T1000 (cell line): ENCODE data around the gene EDEM2.
"Not testable (repeated sequence)": the region's sequence is repeated elsewhere in the genome, so short reads cannot be mapped to it uniquely, and the experiment has no call there.

Experiments
- DNase-seq: peaks from one replicate; lab custom pipeline; 2025; ENCODE audit warnings: mixed read lengths; lab: John Stamatoyannopoulos, UW

EDEM2 gene

DNA sequence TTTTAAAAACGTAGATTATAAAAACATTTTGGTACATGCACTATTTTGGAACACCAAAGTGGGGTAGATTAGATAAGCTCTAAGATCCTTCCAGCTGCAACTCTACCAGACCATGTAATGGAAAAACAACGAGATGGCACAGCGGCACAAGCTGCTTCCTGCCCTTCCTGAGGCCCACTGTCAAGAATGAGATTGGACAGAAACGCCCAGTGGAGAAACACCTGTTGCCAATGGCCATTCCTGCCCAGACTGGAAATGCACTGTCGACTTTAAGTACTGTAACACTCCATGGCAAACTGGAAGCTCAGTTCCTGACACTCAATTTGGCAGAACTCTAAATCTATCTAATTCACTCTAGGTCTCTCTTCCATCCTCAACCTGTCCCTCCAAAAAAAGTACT lies 21.4 kb downstream of the EDEM2 start:
- DNase-seq, result no peak

DNA sequence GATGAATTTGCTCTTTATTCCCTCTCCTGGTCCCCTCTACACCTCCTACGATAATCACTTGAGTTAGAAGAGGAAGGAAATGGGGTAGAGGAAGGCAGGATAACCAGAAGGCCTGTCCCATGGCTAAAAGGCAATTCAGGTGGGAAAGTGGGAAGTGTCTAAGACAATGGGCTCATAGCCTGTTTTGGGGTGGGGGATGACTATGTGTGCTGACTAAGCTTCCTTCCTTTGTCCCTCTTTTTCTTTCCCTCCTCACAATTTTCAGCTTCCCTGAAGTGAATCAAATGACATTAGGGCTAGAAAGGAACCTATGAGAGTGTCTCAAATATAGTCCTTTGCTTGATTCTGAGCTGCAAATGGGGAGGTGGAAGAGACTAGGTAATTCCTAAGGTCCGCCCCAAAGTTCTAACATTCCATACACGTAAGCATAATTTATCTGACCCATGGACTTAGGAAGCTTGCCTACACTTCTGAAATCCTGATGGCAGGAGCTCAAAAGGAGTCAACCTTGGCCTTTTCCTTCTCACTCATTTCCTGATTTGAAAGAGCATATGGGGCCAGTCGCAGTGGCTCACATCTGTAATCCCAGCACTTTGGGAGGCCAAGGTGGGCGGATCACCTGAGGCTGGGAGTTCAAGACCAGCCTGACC lies 24.3 kb downstream of the EDEM2 start:
- no peak for DNase-seq

DNA sequence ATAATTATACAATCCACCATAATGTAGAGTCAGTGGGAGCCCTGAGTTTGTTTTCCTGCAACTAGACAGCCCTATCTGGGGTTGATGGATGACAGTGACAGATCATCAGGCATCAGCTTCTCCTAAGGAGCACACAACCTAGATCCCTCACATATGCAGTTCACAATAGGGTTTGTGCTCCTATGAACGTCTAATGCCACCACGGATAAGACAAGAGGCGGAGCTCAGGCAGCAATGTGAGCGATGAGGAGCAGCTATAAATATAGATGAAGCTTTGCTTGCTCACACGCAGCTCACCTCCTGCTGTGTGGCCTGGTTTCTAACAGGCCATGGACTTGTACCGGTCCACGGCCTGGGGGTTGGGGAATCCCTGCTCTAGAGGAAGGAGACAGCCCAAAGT lies 25.9 kb downstream of the EDEM2 start:
- DNase-seq, result no peak

DNA sequence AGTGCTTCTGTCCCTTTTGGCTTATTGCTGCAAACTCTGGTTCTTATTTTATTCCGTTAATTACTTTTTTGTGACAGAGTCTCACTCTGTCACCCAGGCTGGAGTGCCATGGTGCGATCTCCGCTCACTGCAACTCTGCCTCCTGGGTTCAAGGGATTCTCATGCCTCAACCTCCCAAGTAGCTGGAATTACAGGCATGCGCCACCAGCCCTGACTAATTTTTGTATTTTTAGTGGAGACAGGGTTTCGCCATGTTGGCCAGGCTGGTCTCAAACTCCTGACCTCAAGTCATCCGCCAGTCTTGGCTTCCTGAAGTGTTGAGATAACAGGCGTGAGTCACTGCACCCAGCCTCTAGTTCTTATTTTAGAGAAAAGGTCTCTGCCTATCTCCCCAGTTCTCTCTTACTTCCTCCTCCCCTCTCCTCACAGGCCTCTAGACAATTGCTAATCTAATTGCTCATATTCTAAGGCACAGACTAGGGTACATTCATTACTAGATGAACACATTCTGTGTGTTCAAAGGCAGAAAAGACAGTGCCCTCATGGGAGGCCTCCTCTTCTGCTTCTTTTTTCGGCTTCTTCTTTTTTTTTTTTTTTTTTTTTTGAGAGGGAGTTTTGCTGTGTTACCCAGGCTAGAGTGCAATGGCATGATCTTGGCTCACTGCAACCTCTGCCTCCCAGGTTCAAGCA lies 27.0 kb downstream of the EDEM2 start:
- no peak for DNase-seq

DNA sequence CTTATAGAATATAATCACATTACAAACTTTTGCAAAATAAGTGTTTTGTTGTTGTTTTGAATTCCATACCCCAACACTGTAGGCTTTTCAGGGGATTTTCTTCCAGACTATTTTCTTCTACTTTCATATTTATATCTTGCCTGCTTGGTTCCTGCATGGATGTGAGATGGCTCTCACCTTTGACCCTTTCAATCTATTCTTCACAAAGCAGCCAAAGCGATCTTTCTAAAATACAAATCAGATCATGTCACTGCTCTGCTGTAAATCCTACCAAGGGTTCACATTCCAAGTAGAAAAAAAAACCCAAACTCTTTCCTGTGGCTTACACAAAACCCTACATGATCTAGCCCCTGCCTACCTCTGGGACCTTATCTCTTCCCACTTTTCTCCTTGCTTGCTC lies 29.5 kb downstream of the EDEM2 start:
- no peak for DNase-seq

DNA sequence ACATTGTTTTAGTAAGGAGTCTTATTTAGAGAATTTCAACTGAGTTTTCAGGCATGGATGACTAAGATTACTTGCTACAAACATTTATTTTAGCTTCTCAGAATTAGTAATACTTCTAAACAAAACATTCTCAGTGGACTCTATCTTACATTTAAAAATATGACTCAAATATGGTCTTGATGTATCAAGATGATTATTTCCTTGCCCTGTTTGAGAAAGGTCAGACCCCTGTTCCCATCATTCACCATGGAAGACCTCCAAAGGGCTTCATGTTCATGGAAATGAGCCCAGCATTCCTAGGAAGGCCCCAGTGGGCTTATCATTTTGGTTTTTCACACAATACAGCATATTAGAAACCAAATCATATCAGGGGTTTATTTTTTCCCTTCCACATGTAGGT lies 29.9 kb downstream of the EDEM2 start:
- no peak for DNase-seq

DNA sequence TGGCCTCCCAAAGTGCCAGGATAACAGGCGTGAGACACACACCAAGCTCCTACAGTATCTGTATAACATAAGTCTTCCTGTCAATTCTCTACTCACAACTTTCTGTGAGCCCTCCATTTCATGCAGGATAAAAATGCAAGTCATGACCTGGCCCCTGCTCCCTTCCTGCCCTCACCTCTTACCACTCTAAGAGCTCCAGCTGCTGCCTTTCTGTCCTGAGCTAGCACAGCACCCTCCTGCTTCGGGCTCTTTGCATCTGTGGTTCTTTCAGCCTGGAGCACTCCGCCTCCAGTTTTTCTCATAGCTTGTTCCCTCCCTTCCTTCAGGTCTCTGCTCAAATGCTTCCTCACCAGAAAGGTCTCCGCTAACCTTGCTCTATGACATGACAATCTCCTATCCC lies 30.9 kb downstream of the EDEM2 start:
- DNase-seq, result no peak

DNA sequence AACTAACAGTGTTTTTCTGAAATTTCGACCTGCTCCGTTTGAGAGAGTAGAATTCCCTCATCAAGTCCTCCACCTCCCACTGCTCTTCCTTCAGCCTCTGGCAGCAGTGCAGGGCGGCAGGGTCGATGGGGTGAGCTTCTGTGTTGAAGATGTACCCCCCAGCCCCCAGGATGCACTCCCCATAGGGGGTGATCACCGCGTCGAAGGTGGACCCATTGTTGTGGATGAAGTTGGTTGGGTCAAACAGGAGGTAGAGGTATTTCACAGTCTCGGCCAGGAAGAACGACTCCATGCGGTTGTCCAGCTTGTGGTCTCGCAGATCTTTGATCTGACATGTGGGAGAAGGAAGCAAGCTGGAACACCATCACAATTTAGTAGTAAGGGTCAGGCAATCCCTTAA lies 31.5 kb downstream of the EDEM2 start:
- no peak for DNase-seq

DNA sequence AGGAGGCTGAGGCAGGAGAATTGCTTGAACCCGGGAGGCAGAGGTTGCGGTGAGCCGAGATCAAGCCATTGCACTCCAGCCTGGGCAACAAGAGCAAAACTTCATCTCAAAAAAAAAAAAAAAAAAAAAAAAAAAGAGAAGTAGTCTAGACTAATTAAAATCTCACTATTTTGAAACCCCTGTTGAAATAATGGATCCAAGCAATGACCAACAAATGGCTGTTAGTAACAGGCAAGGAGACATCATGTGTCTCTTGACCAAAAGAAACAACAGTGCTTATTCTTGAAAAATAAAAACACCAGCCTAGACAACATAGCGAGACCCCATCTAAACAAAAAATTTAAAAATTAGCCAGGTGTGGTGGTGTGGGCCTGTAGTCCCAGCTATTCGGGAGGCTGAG lies 34.9 kb downstream of the EDEM2 start:
- DNase-seq, result not testable (repeated sequence)

DNA sequence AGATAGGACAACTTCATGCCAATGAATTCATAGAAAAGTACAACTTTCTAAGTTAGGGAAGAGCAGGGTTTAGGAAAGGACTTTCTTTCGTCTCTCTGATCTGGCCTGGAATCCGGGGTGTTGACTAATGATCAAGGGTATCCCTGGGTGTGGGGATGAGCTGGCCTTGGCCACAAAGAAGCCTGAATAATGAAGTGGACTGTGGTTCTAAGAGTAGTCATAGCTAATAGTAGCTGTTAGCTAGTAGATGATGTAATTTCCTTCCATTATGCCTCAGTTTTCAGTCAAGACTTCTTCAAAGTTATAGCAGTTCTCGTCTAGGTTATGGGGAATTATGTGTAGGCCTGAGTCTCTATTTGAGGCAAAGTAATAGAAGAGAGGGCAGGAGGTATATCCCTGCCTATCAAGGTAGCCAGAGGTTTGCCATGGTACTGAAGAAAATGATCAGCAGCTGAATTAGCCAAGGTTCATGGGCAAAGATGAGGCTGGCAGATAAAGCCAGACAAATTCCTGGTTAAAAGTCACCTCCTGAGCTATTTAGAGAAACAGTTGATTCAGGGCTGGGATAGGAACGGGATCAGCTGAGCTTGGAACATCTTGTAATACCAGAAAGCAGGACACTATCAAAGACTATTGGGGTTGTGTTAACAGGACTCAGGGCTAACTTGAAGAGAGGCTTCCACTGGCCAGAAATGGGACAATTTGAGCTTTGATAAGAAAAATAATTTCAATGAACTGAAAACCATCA lies 35.8 kb downstream of the EDEM2 start:
- peak; percentile 31 for DNase-seq

DNA sequence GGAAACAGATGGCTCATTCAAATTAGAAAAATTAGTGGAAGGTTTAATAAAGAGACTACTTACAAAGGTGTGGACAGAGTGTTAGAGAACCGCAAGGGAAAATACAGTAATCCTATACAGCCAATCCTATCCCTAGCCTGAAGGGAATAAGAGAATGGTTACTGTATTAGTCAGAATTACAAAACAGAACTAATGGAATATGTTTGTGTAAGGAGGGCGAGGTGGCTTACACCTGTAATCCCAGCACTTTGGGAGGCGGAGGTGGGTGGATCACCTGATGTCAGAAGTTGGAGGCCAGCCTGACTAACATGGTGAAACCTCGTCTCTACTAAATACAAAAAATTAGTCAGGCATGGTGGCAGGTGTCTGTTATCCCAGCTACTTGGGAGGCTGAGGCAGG lies 38.2 kb downstream of the EDEM2 start:
- no peak for DNase-seq

DNA sequence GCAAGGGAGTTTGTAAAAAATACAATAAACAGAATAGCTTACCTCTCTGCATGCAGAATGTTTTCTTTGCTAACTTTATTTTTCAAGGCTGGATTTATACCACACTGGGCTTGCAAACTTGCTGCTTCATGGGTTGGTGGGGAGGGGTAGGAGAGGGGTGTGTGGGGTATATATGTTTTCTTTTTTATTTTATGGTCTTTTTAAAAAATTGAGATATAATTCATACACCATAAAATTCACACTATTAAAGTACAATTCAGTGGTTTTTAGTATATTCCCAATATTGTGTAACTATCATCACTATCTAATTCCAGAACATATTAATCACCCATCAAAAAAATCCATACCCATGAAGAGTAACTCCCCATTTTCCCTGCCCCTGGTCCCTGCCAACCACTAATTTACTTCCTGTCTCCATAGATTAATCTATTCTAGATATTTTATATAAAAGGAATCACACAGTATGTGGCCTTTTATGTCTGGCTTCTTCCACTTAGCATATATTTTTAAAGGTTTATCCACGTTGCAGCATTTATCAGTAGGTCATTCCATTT lies 40.2 kb downstream of the EDEM2 start:
- no peak for DNase-seq

DNA sequence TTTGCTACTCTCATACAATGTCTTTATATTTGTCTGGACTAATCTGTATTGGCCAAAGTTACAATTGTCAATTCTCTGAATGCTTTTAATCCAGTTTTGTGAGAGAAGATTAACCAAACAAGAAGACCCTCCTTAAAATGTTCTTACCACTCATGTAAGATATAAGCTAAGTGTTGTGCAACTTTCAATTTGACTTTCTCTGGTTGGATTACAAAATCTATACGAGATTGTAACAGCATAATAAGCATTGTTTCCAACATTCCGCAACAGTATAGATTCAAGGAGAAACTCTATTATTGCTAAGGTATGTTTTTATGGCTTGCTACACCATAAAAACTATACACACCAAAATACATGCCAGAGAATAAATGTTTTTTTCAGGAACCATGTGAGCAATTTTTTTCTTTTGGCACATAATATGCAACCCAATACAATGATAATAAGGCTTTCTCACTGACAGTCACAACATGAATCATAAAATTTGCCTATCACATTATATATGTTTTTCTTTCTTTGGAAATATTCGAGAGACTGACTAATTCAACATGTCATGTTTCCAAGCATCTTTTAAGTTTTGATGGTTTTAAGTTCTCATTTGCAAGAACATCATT lies 42.3 kb downstream of the EDEM2 start:
- no peak for DNase-seq

DNA sequence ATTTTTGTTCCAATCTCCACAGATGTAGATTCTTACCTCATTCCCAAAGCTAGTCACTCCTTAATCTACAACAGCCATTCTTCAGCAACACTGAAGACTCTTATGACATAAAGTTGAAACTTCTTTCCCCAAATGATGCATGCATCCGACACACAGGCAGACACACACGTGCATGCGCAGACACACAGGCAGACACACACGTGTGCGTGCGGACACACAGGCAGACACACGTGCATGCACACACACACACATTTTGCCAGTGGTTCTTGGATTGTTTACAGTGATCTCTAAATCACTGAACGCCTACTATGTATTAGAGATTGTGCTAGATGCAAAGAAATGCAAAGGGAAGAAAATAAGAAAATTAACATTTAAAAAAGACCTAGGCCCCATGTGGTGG lies 45.5 kb downstream of the EDEM2 start:
- DNase-seq, result no peak

DNA sequence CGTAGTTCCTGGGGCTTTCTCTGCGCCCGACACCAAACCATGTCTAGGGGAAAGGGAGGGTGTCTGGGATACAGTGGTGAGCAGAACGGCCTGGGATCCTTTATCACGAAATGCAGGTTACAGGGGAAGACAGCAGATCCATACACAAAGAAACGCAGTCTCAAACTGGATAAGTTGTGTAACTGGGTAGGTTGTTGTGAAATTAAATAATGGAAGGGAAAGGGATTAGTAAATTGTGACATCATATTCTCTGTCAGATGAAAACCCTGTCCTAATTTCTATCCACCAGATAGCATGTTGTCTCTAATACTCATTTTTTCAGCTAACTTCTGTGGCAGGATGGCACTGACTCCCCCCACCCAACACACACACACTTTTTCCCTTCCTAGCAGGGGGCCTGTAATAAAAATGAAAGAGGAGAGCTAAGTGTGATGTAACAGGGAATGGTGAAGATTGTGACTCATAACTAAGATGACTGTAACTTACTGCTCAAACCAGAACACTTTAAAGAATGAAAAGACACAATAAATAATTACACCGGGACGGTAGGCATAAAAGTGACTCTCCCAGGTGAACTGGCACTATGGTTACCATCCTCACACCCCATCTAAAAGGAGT lies 53.8 kb downstream of the EDEM2 start:
- DNase-seq, result peak; percentile 27

DNA sequence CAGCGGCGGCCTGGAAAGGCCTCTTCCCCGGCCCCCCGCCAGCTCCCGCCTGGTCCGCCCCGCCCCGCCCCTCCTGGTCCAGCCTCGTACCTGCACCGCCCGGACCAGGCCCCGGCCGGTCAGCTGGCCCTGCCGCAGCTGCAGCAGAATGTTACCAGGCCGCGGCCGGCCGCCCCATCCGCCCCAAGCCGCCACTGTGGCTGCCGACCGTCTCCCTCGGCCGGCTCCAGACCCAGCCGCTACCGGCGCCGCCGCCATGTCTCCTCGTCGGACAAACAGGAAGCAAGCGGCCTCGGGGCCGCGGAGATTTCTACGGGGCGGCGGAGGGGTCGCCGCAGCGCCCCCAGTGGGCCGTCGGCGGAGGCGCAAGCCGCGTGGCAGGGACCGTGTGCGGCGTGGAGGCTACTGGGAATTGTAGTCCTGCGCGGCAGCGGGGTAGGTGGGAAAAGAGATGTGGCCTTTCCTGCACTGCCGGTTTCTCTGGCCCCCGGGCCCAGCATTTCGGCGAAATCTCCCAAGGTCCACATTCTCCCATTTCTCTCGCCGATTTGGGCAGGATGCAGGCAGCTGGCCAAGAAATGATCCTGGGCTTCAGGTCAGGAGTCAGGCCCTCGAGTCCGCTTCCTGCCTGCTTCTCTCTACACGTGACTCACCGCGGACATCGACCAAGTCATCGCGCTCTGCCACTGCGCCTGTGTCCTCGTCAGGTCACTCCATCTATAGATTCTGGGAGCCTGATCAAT lies 54.4 kb downstream of the EDEM2 start, which contains the start of gene TRPC4AP:
Gene TRPC4AP (minus strand): TSS at position 284 of the 743 bp plus-strand sequence. CDS start 26 bp downstream, at position 258.
- peak; percentile 91 for DNase-seq

DNA sequence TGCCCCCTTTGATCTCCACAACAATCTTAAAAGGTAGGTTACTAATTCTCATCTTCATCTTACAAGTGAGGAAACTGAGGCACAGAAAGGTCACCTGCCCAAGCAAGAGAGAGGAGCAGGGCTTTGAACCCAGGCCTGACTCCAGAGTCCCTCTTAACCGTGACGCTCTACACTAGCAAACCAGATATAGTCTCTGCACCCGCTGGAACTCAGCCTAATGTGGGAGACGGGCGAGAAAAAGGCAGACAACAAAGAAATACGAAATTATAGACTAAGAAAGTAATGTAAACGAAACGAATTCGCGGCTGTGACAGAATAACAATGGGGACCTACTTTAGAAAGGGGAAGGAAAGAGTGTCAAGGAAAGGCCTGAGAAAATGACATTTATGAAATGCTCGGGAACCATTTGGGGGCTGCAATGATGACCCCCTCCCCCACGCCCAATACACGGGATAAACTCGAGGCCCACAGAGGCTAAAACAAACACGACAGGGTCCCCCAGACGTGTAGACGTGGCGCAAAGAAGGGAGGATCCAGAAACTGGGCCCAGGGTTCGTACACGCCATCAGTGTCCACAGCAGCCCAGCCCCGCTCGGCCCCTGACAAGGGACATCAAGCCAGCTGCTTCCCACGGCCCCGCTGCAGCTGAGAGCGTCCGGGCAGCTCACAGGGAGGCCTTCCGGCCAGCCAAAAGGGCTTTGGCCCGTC lies 55.2 kb downstream of the EDEM2 start:
- DNase-seq, result no peak

DNA sequence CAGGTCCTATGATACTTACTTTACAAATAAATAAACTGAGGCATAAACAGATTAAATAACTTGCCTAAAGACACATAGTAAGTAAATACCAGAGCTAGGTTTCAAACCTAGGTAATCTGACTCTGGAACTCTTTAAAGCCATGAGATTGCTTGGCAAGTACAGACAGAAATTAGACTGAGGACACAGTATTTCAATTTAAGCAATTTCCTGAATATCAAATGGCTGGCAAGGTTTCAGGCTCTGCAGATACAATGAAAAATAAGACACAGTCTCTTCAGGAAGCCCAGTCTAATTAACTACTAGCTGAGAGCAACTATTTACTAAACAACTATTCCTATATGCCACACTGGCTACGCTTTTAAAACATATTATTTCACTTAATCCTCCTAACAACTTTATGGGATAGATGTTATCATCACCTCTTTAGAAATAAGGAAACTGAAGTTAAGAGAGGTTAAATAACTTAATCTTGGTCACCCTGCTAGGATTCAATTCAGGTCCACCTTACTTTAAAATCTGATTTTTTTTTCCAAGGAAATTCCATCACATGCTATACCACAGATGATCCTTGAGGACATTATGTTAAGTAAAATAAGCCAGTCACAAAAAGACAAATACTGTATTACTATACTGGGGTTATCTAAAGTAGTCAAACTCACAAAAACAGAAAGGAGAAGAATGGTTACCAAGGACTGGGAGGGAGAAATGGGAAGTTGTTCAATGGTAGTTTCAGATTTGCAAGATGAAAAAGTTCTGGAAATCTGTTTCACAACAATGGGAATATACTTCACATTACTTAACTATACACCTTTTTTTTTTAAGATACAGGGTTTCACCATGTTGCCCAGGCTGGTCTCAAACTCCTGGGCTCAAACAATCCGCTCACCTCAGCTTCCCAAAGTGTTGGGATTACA lies 58.6 kb downstream of the EDEM2 start:
- no peak for DNase-seq

DNA sequence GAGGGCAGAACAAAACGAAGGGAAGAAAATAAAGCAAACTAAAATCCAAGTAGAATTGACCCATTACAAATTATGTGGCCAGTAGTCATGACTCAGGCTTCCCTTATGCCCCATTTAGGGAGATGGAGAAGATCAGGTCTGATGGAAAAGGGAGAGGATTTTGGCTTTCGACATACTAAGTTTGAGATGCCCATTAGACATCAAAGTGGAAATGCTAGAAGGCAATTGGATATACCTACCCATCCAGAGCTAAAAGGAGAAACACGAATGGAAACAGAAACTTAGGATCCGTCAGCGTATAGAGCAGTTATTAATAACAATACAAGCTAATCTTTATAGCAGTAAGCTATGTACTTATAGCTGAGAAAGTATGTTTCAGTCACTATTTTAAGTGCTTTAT lies 59.3 kb downstream of the EDEM2 start:
- no peak for DNase-seq
